Left ventricle myocardium inferior (tissue), 1 donor: ENCODE results near the gene TSPEAR. TPM values are rescaled to one million over a fixed set of nuclear protein-coding genes. Genes with fewer than 3 reads are reported as not detected.
A peak's percentile ranks its signal among the peaks of the same experiment; 100 is the strongest.

Experiments
- DNase-seq: peaks from one replicate; pipeline ENCODE4 v3.0.0-alpha.2; 2020
- H3K27ac ChIP-seq: fragments of 200-600 bp; replicated peaks from 2 replicates; pipeline ENCODE4 v1.8.0; 2021
- H3K27me3 ChIP-seq: fragments of 200-600 bp; 2 replicates; pipeline ENCODE4 v1.8.0; 2021; ENCODE audit warnings: low read depth
- H3K36me3 ChIP-seq: fragments of 200-600 bp; 2 replicates; pipeline ENCODE4 v1.8.0; 2021
- H3K4me1 ChIP-seq: fragments of 200-600 bp; 2 replicates; pipeline ENCODE4 v1.8.0; 2021
- H3K4me3 ChIP-seq: fragments of 200-600 bp; 2 replicates; pipeline ENCODE4 v1.8.0; 2021; ENCODE audit warnings: mild to moderate bottlenecking, moderate library complexity
- H3K9me3 ChIP-seq: fragments of 200-600 bp; replicated peaks from 2 replicates; pipeline ENCODE4 v1.8.0; 2021
- CTCF ChIP-seq: fragments of 200-600 bp; IDR thresholded peaks from 2 replicates; pipeline ENCODE4 v1.8.0; 2021; ENCODE audit warnings: antibody characterized with exemption, mild to moderate bottlenecking, borderline replicate concordance
- intact Hi-C: fragments of 100-400 bp; cut with micrococcal nuclease; formaldehyde crosslinking; loops from one replicate; pipeline ENCODE4 v1.11.0; 2022
- total RNA-seq: library from RNA; stranded (reverse); fragmentation: NEBNext Ultra II Directional; extraction: Animal tissue kit (Norgen Biotek cat#: 25700); gene quantifications from one replicate; pipeline ENCODE4 v1.2.1, GENCODE V29; 2021
- donor health status: DM: no; HTN: yes; CAD: no; lungs with severe emphysema.

The TSPEAR gene
- total RNA-seq, 1 donor from 2014 or later, result 3.3 TPM

GRCh38 chr21:44748621-44749020 lies 37.2 kb upstream of the TSPEAR start:
- Histone ChIP-seq H3K27me3 (peaks cover 37% of the 10 kb centered on the region), H3K36me3 (no peaks in the 10 kb centered on the region), H3K4me3 (no peak overlapping the region), H3K27ac (no peak overlapping the region), H3K9me3 (no peaks in the 10 kb centered on the region), H3K4me1 (peaks cover 10% of the 10 kb centered on the region)
- DNase-seq, result no peak
- no peak for TF ChIP-seq CTCF
- intact Hi-C loops, result no loop called here

GRCh38 chr21:44742418-44743153 lies 31.2 kb upstream of the TSPEAR start:
- H3K9me3 ChIP-seq, result peaks cover 30% of the 10 kb centered on the region
- no peaks in the 10 kb centered on the region for H3K4me1 ChIP-seq
- no peaks in the 10 kb centered on the region for H3K27me3 ChIP-seq
- no peak for DNase-seq
- intact Hi-C loops, result no loop called here
- TF ChIP-seq CTCF, result peak; percentile 48
- peaks cover 6% of the 10 kb centered on the region for H3K36me3 ChIP-seq
- H3K27ac ChIP-seq, result no peak overlapping the region
- H3K4me3 ChIP-seq, result no peak overlapping the region

GRCh38 chr21:44741921-44742320 lies 30.5 kb upstream of the TSPEAR start:
- Histone ChIP-seq H3K9me3 (peaks cover 37% of the 10 kb centered on the region), H3K27me3 (no peaks in the 10 kb centered on the region), H3K4me1 (no peaks in the 10 kb centered on the region), H3K27ac (no peak overlapping the region), H3K4me3 (no peak overlapping the region), H3K36me3 (peaks cover 6% of the 10 kb centered on the region)
- no peak for TF ChIP-seq CTCF
- DNase-seq, result no peak
- intact Hi-C loops, result no loop called here

GRCh38 chr21:44740742-44741141 lies 29.4 kb upstream of the TSPEAR start:
- H3K4me3 ChIP-seq, result no peak overlapping the region
- peaks cover 49% of the 10 kb centered on the region for H3K9me3 ChIP-seq
- H3K27me3 ChIP-seq, result no peaks in the 10 kb centered on the region
- TF ChIP-seq CTCF, result no peak
- H3K4me1 ChIP-seq, result no peaks in the 10 kb centered on the region
- H3K27ac ChIP-seq, result no peak overlapping the region
- peaks cover 6% of the 10 kb centered on the region for H3K36me3 ChIP-seq
- intact Hi-C loops, result no loop called here
- no peak for DNase-seq

- no peak for TF ChIP-seq CTCF
- intact Hi-C loops, result no loop called here
- H3K27ac ChIP-seq, result no peak overlapping the region
- peaks cover 50% of the 10 kb centered on the region for H3K9me3 ChIP-seq
- no peak for DNase-seq
- no peak overlapping the region for H3K4me3 ChIP-seq
- H3K4me1 ChIP-seq, result no peaks in the 10 kb centered on the region
- H3K27me3 ChIP-seq, result no peaks in the 10 kb centered on the region
- peaks cover 6% of the 10 kb centered on the region for H3K36me3 ChIP-seq
Observed at GRCh38 chr21:44739316-44739715, 27.9 kb upstream of the TSPEAR start.
